Measurements from ENCODE around the gene GSE1.

DNA sequence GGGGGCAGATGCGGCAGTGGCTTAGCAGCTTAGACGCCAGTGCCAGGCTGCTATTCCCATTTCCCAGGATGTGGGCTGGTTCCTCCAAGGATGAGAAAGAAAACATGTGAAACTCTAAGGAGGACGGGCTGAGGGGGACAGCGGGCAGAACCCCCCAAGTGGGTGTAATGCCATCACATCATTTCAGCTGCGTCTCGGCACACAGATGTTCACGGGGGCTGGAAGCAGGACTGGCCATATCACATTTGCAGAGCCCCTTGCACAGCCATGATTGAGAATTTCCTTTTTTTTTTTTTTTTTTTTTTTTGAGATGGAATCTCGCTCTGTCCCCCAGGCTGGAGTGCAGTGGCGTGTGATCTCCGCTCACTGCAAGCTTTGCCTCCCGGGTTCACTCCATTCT, 90.9 kb downstream of the GSE1 start:
- no peak for TF ChIP-seq POLR2A (IDR thresholded peaks at IDR 0.05)
- TF ChIP-seq, protein P1, sequence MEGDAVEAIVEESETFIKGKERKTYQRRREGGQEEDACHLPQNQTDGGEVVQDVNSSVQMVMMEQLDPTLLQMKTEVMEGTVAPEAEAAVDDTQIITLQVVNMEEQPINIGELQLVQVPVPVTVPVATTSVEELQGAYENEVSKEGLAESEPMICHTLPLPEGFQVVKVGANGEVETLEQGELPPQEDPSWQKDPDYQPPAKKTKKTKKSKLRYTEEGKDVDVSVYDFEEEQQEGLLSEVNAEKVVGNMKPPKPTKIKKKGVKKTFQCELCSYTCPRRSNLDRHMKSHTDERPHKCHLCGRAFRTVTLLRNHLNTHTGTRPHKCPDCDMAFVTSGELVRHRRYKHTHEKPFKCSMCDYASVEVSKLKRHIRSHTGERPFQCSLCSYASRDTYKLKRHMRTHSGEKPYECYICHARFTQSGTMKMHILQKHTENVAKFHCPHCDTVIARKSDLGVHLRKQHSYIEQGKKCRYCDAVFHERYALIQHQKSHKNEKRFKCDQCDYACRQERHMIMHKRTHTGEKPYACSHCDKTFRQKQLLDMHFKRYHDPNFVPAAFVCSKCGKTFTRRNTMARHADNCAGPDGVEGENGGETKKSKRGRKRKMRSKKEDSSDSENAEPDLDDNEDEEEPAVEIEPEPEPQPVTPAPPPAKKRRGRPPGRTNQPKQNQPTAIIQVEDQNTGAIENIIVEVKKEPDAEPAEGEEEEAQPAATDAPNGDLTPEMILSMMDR (IDR thresholded peaks at IDR 0.05), result no peak
- no peak for TF ChIP-seq POLR2AphosphoS5 (IDR thresholded peaks at IDR 0.05)
